HepG2 (cell line): Measurements from ENCODE around the gene ZNF483. TPM values are rescaled to one million over a fixed set of nuclear protein-coding genes. Genes with fewer than 3 reads are reported as not detected.
A peak's percentile ranks its signal among the peaks of the same experiment; 100 is the strongest.

ENCODE experiments used
- BRCA1 ChIP-seq: sonication (generic); formaldehyde crosslinking; IDR thresholded peaks from 2 replicates; pipeline ENCODE4 v1.4.0; 2020; ENCODE audit warnings: missing genetic modification reagents
- CCDC6 ChIP-seq: sonication (generic); formaldehyde crosslinking; IDR thresholded peaks from 2 replicates; pipeline ENCODE4 v1.8.1; 2022; ENCODE audit warnings: mild to moderate bottlenecking, missing genetic modification reagents, moderate library complexity
- GATAD2A ChIP-seq: IDR thresholded peaks from 2 replicates; pipeline ENCODE4 v1.6.1; 2016
- HOXD1 ChIP-seq: sonication (generic); formaldehyde crosslinking; IDR thresholded peaks from 2 replicates; pipeline ENCODE4 v1.5.0; 2020; ENCODE audit warnings: missing genetic modification reagents
- KMT2A ChIP-seq: sonication (generic); formaldehyde crosslinking; IDR thresholded peaks from 2 replicates; pipeline ENCODE4 v1.4.0; 2020; ENCODE audit warnings: missing genetic modification reagents
- MTA3 ChIP-seq: sonication (generic); formaldehyde crosslinking; IDR thresholded peaks from 2 replicates; pipeline ENCODE4 v1.4.0; 2020; ENCODE audit warnings: missing genetic modification reagents
- MTF2 ChIP-seq: sonication (generic); formaldehyde crosslinking; IDR thresholded peaks from 2 replicates; pipeline ENCODE4 v1.5.0; 2020; ENCODE audit warnings: missing genetic modification reagents, borderline replicate concordance
- NKX3-1 ChIP-seq: sonication (generic); formaldehyde crosslinking; IDR thresholded peaks from 2 replicates; pipeline ENCODE4 v1.5.0; 2020; ENCODE audit warnings: missing genetic modification reagents
- POLR2G ChIP-seq: fragments of 200-400 bp; formaldehyde crosslinking; IDR thresholded peaks from 2 replicates; pipeline ENCODE4 v1.6.1; 2018; ENCODE audit warnings: mild to moderate bottlenecking, low read depth, low read length, moderate library complexity
- RNF2 ChIP-seq: fragments of 450-650 bp; conservative IDR thresholded peaks from 2 replicates; pipeline ENCODE4 v1.6.1; 2016; ENCODE audit warnings: low read depth
- SMYD3 ChIP-seq: sonication (generic); formaldehyde crosslinking; IDR thresholded peaks from 2 replicates; pipeline ENCODE4 v1.8.1; 2023; ENCODE audit warnings: mild to moderate bottlenecking, missing genetic modification reagents
- TSC22D2 ChIP-seq: sonication (generic); formaldehyde crosslinking; IDR thresholded peaks from 2 replicates; pipeline ENCODE4 v1.5.1; 2020; ENCODE audit warnings: missing genetic modification reagents, mild to moderate bottlenecking, borderline replicate concordance
- YY1 ChIP-seq: IDR thresholded peaks from 2 replicates; pipeline ENCODE4 v1.6.1; 2011; ENCODE audit warnings: low read length, low read depth, moderate library complexity, mild to moderate bottlenecking; ENCODE audit not compliant: insufficient read depth, insufficient replicate concordance
- ZKSCAN5 ChIP-seq: sonication (generic); formaldehyde crosslinking; IDR thresholded peaks from 2 replicates; pipeline ENCODE4 v1.5.1; 2020; ENCODE audit warnings: mild to moderate bottlenecking, missing genetic modification reagents
- ZNF556 ChIP-seq: sonication (generic); formaldehyde crosslinking; IDR thresholded peaks from 2 replicates; pipeline ENCODE4 v1.4.0; 2020; ENCODE audit warnings: mild to moderate bottlenecking, missing genetic modification reagents, borderline replicate concordance
- ZNF557 ChIP-seq: sonication (generic); formaldehyde crosslinking; IDR thresholded peaks from 2 replicates; pipeline ENCODE4 v1.4.0; 2020; ENCODE audit warnings: missing genetic modification reagents
- ZNF616 ChIP-seq: sonication (generic); formaldehyde crosslinking; IDR thresholded peaks from 2 replicates; pipeline ENCODE4 v1.5.0; 2020; ENCODE audit warnings: low read depth, mild to moderate bottlenecking, missing genetic modification reagents
- ZNF761 ChIP-seq: sonication (generic); formaldehyde crosslinking; conservative IDR thresholded peaks from 2 replicates; pipeline ENCODE4 v1.4.0; 2020; ENCODE audit warnings: mild to moderate bottlenecking, missing genetic modification reagents
- ZNF773 ChIP-seq: sonication (generic); formaldehyde crosslinking; IDR thresholded peaks from 2 replicates; pipeline ENCODE4 v1.4.0; 2020; ENCODE audit warnings: missing genetic modification reagents, borderline replicate concordance
- polyA plus RNA-seq, 8 experiments: library from polyadenylated mRNA; depleted of rRNA in 3 of 8; stranded (reverse) in 7 of 8; unstranded in 1 of 8; fragments of >200 nt; fragmentation: Illumina TruSeq in 4 of 8; extraction: Trizol in 4 of 8; gene quantifications; 2 replicates each; pipeline versions ENCODE4 v1.2.1 to v1.2.3, GENCODE V29; 2011 to 2016; ENCODE audit warnings: low read depth in 4 of 8, missing spikeins in 1 of 8, mixed read lengths in 1 of 8; ENCODE audit not compliant: insufficient read depth in 1 of 8
- total RNA-seq, 5 experiments: library from RNA; depleted of rRNA; stranded (reverse); fragments of >200 nt; fragmentation: Illumina TruSeq; extraction: Trizol; gene quantifications; 2 replicates each; pipeline ENCODE4 v1.2.3, GENCODE V29; 2016; ENCODE audit warnings: low read depth in 1 of 5
- TF ChIP-seq, protein P1 (sequence below): IDR thresholded peaks from 2 replicates; pipeline ENCODE4 v1.6.1; 2016; ENCODE audit warnings: mild to moderate bottlenecking
- TF ChIP-seq, protein P2 (sequence below): IDR thresholded peaks from 2 replicates; pipeline ENCODE4 v1.6.1; 2012; ENCODE audit warnings: low read depth, low read length, improper control_type of control experiment
- TF ChIP-seq, protein P3 (sequence below): IDR thresholded peaks from 2 replicates; pipeline ENCODE4 v1.4.0; 2020; ENCODE audit warnings: mild to moderate bottlenecking, missing genetic modification reagents
- TF ChIP-seq, protein P4 (sequence below): sonication (generic); formaldehyde crosslinking; IDR thresholded peaks from 2 replicates; pipeline ENCODE4 v1.8.0; 2022; ENCODE audit warnings: missing genetic modification reagents, mild to moderate bottlenecking, borderline replicate concordance

ZNF483 gene
- total and polyA plus RNA-seq, 2 of the 13 experiments (the other 11 are each of a cell fraction or from before 2014, with no cell fraction given), result 2.0 to 9.5 TPM

DNA sequence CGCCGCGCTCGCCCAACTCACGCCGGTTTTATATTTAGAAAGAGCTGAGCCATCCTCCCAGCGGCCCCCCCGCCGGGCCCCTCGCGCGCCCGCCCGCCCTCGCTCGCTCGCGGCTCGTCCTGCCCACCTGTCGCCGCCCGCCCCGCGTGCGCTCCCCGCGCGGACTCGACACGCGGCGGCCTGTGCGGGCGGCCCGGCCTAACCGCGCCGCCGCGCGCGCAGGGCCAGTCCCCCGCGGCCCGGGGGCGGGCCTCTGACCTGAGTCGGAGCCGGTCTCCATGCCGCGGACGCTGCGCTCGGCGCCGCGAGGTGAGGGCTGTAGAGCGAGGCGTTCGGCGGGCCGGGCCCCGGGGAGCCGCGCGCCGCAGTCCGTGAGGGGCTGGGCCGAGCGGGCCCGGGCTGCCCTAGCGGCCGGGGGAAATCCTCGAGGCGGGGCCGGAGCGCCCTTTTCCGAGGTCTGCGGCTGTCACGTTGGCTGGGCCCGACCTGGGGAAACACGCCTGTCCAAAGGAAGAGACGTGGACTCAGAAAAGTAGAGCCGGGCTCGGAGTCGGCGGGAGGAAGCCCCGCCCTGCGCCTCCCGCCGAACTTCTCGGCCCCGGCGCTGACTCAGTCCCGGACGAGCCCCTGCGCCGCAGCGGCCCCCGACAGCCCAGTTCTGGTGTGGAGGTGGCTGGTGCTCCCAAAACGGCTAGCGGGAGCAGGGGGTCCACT is 41.0 kb upstream of the ZNF483 start, which contains the start of gene ECPAS (continued):
- TF ChIP-seq, protein P1, sequence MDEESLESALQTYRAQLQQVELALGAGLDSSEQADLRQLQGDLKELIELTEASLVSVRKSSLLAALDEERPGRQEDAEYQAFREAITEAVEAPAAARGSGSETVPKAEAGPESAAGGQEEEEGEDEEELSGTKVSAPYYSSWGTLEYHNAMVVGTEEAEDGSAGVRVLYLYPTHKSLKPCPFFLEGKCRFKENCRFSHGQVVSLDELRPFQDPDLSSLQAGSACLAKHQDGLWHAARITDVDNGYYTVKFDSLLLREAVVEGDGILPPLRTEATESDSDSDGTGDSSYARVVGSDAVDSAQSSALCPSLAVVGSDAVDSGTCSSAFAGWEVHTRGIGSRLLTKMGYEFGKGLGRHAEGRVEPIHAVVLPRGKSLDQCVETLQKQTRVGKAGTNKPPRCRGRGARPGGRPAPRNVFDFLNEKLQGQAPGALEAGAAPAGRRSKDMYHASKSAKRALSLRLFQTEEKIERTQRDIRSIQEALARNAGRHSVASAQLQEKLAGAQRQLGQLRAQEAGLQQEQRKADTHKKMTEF (CRISPR knock-in tag), result peak; percentile 76; the same call in 1 of the 2 replicates
- TF ChIP-seq, protein P2, sequence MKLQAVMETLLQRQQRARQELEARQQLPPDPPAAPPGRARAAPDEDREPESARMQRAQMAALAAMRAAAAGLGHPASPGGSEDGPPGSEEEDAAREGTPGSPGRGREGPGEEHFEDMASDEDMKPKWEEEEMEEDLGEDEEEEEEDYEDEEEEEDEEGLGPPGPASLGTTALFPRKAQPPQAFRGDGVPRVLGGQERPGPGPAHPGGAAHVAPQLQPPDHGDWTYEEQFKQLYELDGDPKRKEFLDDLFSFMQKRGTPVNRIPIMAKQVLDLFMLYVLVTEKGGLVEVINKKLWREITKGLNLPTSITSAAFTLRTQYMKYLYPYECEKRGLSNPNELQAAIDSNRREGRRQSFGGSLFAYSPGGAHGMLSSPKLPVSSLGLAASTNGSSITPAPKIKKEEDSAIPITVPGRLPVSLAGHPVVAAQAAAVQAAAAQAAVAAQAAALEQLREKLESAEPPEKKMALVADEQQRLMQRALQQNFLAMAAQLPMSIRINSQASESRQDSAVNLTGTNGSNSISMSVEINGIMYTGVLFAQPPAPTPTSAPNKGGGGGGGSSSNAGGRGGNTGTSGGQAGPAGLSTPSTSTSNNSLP, result no peak; the same call in 1 of the 2 replicates
- peak; percentile 64; the same call in 1 of the 2 replicates for TF ChIP-seq GATAD2A
- no peak for TF ChIP-seq MTF2 (CRISPR knock-in tag)
- peak; percentile 84; the same call in 1 of the 2 replicates for TF ChIP-seq CCDC6 (CRISPR knock-in tag)
- no peak for TF ChIP-seq ZKSCAN5 (CRISPR knock-in tag)
- peak; percentile 24; the same call in 1 of the 2 replicates for TF ChIP-seq TSC22D2 (CRISPR knock-in tag)
- peak; percentile 86 for TF ChIP-seq POLR2G
- TF ChIP-seq MTA3, result no peak
- 0 out of 2 replicates have a peak, but pooled peaks have one; percentile 54 for TF ChIP-seq SMYD3 (CRISPR knock-in tag)
- TF ChIP-seq YY1, result peak; percentile 27
- 0 out of 2 replicates have a peak, but pooled peaks have one; percentile 32 for TF ChIP-seq ZNF761 (CRISPR knock-in tag)
- TF ChIP-seq, protein P3, sequence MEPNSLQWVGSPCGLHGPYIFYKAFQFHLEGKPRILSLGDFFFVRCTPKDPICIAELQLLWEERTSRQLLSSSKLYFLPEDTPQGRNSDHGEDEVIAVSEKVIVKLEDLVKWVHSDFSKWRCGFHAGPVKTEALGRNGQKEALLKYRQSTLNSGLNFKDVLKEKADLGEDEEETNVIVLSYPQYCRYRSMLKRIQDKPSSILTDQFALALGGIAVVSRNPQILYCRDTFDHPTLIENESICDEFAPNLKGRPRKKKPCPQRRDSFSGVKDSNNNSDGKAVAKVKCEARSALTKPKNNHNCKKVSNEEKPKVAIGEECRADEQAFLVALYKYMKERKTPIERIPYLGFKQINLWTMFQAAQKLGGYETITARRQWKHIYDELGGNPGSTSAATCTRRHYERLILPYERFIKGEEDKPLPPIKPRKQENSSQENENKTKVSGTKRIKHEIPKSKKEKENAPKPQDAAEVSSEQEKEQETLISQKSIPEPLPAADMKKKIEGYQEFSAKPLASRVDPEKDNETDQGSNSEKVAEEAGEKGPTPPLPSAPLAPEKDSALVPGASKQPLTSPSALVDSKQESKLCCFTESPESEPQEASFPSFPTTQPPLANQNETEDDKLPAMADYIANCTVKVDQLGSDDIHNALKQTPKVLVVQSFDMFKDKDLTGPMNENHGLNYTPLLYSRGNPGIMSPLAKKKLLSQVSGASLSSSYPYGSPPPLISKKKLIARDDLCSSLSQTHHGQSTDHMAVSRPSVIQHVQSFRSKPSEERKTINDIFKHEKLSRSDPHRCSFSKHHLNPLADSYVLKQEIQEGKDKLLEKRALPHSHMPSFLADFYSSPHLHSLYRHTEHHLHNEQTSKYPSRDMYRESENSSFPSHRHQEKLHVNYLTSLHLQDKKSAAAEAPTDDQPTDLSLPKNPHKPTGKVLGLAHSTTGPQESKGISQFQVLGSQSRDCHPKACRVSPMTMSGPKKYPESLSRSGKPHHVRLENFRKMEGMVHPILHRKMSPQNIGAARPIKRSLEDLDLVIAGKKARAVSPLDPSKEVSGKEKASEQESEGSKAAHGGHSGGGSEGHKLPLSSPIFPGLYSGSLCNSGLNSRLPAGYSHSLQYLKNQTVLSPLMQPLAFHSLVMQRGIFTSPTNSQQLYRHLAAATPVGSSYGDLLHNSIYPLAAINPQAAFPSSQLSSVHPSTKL, result peak; percentile 54; the same call in 1 of the 2 replicates
- TF ChIP-seq KMT2A (CRISPR knock-in tag), result peak; percentile 68; the same call in 1 of the 2 replicates
- TF ChIP-seq, protein P4, sequence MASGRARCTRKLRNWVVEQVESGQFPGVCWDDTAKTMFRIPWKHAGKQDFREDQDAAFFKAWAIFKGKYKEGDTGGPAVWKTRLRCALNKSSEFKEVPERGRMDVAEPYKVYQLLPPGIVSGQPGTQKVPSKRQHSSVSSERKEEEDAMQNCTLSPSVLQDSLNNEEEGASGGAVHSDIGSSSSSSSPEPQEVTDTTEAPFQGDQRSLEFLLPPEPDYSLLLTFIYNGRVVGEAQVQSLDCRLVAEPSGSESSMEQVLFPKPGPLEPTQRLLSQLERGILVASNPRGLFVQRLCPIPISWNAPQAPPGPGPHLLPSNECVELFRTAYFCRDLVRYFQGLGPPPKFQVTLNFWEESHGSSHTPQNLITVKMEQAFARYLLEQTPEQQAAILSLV (CRISPR knock-in tag), result peak; percentile 70; the same call in 1 of the 2 replicates
- TF ChIP-seq RNF2, result no peak
- no peak for TF ChIP-seq ZNF616
- no peak for TF ChIP-seq BRCA1 (CRISPR knock-in tag)
- TF ChIP-seq ZNF773 (CRISPR knock-in tag), result peak; percentile 24; the same call in 1 of the 2 replicates
- TF ChIP-seq NKX3-1 (CRISPR knock-in tag), result 0 out of 2 replicates have a peak, but pooled peaks have one; percentile 33
- no peak for TF ChIP-seq ZNF556 (CRISPR knock-in tag)
- no peak for TF ChIP-seq HOXD1 (CRISPR knock-in tag)
- TF ChIP-seq ZNF557 (CRISPR knock-in tag), result no peak
